ENCODE measurements around the gene TUBB2B. TPM values are rescaled to one million over a fixed set of nuclear protein-coding genes. Genes with fewer than 3 reads are reported as not detected.

The TUBB2B gene
- total RNA-seq, result 1 to 10 TPM; 2.2 to 3.9 TPM
- long read RNA-seq, transcript TUBB2B-201 (4 exons, 2,020 nt), result major isoform, 8 of 8 reads
- long read RNA-seq, partial matches to known transcripts, result 0 of 8 reads
- long read RNA-seq, other reads (novel, unspliced or antisense), result 0 of 8 reads

GRCh38 chr6:3227363-3228045, at the start of gene TUBB2B:
TUBB2B (minus strand) TSS chr6:3227653; CDS start chr6:3227543, 110 bp downstream.
- DNase-seq, result no peak
- intact Hi-C loops (cut with DNase I), result no loop called here
- ATAC-seq, result peak; percentile 29 to 65

- ATAC-seq, result no peak
- intact Hi-C loops (cut with DNase I), result loop anchor here in 1 of 2 donors (5.0 kb wide), 1 partner anchor 455 kb away; no protein-coding TSS in a partner anchor
- DNase-seq, result no peak
Observed at GRCh38 chr6:3277251-3277650, 49.8 kb upstream of the TUBB2B start.

GRCh38 chr6:3276174-3277167, 49.0 kb upstream of the TUBB2B start:
- DNase-seq, result no peak
- no peak for ATAC-seq
- intact Hi-C loops (cut with DNase I), result loop anchor here in 1 of 2 donors (5.0 kb wide), 1 partner anchor 456 kb away; no protein-coding TSS in a partner anchor

- intact Hi-C loops (cut with DNase I), result no loop called here
- DNase-seq (no peak), ATAC-seq (no peak)
Observed at GRCh38 chr6:3273707-3274521, 46.5 kb upstream of the TUBB2B start.

- intact Hi-C loops (cut with DNase I), result no loop called here
- no peak for ATAC-seq
- DNase-seq, result no peak
Observed at GRCh38 chr6:3272911-3273547, 45.6 kb upstream of the TUBB2B start.

GRCh38 chr6:3271756-3272155, 44.3 kb upstream of the TUBB2B start:
- intact Hi-C loops (cut with DNase I), result no loop called here
- no peak for DNase-seq

GRCh38 chr6:3270258-3270657, 42.8 kb upstream of the TUBB2B start:
- intact Hi-C loops (cut with DNase I), result no loop called here
- DNase-seq, result no peak

More at GRCh38 chr6:3271756-3272155, 44.3 kb upstream of the TUBB2B start:
- no peak for ATAC-seq

GRCh38 chr6:3269281-3269975, 42.0 kb upstream of the TUBB2B start:
- ATAC-seq (no peak), DNase-seq (no peak)
- intact Hi-C loops (cut with DNase I), result no loop called here

More at GRCh38 chr6:3270258-3270657, 42.8 kb upstream of the TUBB2B start:
- ATAC-seq, result no peak

GRCh38 chr6:3268680-3269079, 41.2 kb upstream of the TUBB2B start:
- DNase-seq (no peak), ATAC-seq (no peak)
- intact Hi-C loops (cut with DNase I), result no loop called here

- intact Hi-C loops (cut with DNase I), result no loop called here
- DNase-seq (no peak), ATAC-seq (no peak)
Observed at GRCh38 chr6:3267162-3267561, 39.7 kb upstream of the TUBB2B start.

GRCh38 chr6:3266170-3266569, 38.7 kb upstream of the TUBB2B start:
- ATAC-seq, result no peak
- DNase-seq, result no peak
- intact Hi-C loops (cut with DNase I), result no loop called here

- no peak for DNase-seq
- no peak for ATAC-seq
- intact Hi-C loops (cut with DNase I), result no loop called here
Observed at GRCh38 chr6:3265671-3266070, 38.2 kb upstream of the TUBB2B start.

- DNase-seq (no peak), ATAC-seq (no peak)
- intact Hi-C loops (cut with DNase I), result no loop called here
Observed at GRCh38 chr6:3264356-3264755, 36.9 kb upstream of the TUBB2B start.

GRCh38 chr6:3263096-3263495, 35.6 kb upstream of the TUBB2B start:
- DNase-seq (no peak), ATAC-seq (no peak)
- intact Hi-C loops (cut with DNase I), result no loop called here

GRCh38 chr6:3261921-3262320, 34.5 kb upstream of the TUBB2B start:
- DNase-seq, result no peak
- intact Hi-C loops (cut with DNase I), result no loop called here
- no peak for ATAC-seq

- intact Hi-C loops (cut with DNase I), result no loop called here
- DNase-seq (no peak), ATAC-seq (no peak)
Observed at GRCh38 chr6:3261518-3261820, 34.0 kb upstream of the TUBB2B start.

- DNase-seq (no peak), ATAC-seq (no peak)
- intact Hi-C loops (cut with DNase I), result no loop called here
Observed at GRCh38 chr6:3260772-3261517, 33.5 kb upstream of the TUBB2B start.

- ATAC-seq (no peak), DNase-seq (no peak)
- intact Hi-C loops (cut with DNase I), result no loop called here
Observed at GRCh38 chr6:3260296-3260695, 32.8 kb upstream of the TUBB2B start.

Data from left cardiac atrium (tissue), 4 donors.